T-helper 1 cell (primary cell): Measurements from ENCODE around the gene MCTP1.
A peak's percentile ranks its signal among the peaks of the same experiment; 100 is the strongest.
"Not testable (repeated sequence)": the region's sequence is repeated elsewhere in the genome, so short reads cannot be mapped to it uniquely, and the experiment has no call there.

ENCODE experiments used
- DNase-seq, 5 donors: peaks; one replicate each; pipeline ENCODE4 v3.0.0-alpha.2; 2012 to 2020

Gene MCTP1

DNA sequence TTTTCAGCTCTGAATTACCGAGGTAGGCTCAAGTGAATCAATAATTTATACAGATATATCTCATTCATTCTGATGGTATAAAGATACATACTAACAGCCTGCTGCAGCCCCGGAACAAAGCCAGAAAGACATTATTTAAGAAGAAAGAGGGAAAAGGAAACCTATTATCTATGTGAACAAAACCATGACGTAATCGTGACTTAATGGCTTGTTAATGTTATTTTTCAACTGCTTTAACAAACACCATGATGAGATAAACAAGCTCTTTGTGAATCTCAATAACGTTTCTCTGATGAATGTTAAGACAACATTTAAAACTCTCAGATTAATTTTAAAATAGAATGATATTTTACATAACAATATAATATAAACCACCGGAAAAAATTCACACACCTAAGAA lies 429.4 kb downstream of the MCTP1 start:
- no peak for DNase-seq

DNA sequence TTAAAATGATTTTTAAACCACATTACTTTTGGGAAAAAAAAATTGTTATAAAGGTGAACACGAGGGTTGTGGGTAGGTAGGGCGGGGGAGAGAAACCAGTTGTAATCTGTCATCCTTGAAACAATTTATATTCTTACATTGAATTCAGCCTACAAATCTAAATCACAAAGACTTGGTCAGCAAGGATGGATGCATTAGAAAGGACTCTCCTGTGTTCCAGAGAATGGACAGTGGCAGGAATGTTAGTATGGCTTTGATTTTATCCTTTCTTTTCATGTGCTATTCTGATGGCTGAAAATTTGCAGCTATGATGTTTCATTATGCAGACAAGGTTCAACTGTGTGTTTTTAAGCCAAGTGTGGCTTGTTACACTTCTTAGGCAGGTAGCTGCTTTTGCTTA lies 431.8 kb downstream of the MCTP1 start:
- DNase-seq, result no peak

DNA sequence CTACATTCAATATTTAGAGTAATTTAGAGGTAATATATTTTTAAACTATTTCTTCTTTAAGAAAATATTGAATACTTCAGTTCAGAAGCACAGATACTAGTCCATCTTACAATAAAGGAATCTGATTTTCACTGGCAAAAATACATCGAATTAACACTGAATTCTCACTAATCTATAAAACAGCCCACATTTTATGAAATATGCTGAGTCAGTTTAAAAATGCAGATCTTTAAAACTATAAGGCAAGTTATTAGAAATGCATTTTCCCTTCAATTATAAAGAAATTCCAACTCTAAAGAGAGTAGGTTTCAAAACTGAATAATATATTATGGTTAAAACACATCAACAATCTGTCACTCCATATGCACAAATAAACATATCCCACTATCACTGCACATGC lies 433.9 kb downstream of the MCTP1 start:
- DNase-seq, result no peak

DNA sequence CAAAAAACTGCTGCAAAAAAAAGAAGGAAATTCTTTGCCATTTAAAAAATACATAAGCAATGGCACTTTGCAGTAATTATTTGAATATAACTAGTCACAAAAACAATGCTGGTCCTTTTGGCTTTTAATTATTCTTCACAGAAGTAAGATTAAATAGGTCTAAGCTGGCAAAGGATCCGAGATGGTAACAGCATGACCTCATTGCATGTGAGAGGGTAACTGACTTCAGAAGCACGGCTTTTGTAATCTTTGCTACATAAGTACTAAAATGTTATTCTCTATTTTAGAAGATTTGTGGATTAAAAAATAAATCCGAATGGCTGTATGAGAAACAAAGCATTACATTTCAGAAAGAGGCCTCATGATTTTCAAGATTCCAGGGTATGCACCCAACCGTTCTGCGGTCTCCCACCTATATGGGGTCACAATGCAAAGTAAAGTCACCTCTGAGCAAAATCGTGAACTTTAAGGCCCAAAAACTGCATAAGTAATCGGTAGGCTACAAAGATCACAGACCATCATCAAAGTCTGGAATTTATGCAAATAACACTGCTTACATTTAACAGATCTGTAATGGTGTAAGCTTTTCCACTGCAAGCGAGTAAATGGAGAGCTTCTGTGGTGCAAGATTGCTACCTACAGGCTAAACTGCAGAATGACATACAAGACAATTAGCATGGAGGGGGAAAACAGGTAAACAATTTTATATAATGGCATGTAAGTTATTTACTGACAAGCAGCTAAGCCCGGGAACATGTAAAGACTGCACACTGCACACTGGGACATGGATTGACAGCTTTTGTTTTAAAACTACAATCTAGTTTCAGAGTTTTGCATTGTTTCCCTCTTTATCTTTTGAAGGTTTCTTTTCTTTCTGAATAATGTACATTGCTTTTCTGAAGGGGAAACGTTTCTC lies 434.8 kb downstream of the MCTP1 start:
- DNase-seq, result peak in 3 of 5 donors; percentile 15 to 76 (median 21)

DNA sequence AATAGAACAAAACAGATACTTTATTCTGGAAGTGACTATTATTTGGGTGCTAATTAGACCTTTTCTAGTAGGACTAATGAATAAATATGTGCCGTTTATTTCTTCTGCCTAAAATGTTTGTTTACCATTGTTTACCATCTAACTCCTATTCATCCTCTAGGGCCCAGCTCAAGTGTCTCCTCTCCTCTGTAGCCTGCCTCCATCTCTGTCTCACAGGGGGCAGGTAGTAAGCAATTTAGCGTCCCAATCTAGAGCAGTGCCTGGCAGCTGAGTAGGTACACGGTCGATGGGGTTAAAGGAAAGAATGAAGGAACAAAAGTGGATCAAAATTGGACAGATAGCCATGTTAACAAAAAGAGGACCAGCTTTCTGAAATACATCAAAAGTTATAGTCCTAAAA lies 435.6 kb downstream of the MCTP1 start:
- no peak for DNase-seq

DNA sequence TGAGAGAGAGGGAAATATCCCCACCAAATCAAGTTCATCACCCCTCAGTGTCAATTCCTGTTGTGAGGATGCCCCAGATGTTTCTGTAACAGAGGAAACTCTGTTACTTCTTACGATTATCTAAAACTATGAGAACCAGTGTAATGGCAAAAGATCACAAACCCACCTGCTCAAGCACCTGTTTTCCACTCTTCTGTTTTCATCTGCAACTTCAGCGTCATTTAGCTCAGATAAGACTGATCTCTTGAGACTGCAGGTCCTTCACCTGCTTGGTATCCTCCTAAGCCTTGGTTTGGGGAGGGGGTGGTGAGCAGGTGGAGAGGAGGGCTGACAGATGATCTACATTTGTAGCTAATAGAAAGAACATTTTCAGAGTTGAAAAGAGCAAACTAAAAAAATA lies 437.2 kb downstream of the MCTP1 start:
- DNase-seq, result no peak

DNA sequence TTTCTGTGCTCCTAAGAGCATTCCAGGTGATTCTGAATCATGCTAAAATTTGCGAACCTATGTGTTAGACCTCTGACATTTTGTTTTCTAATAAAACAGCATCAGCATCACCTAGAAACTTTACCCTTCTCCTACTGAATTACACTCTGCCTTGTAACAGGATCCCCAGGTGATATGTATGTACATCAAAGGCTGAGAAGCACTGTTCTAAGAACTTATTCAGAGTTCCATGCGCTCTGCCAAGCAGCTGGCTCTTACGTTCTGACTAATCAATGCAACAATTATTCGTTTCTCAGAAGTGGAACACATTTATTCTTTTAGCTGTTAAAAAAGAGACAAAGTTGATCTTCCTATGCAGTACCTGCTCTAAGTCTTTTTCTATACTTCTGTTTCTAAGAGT lies 437.9 kb downstream of the MCTP1 start:
- DNase-seq, result peak in 1 of 5 donors; percentile 78

DNA sequence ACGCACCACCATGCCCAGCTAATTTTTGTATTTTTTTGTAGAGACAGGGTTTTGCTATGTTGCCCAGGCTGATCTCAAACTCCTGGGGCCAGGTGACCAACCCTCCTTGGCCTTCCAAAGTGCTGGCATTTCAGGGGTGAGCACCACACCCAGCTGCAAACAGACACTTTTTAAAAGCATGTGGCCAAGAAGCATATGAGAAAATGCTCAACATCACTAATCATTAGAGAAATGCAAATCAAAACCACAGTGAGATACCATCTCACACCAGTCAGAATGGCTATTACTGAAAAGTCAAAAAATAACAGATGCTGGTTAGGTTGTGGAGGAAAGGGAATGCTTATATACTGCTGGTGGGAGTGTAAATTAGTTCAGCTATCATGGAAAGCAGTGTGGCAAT lies 439.2 kb downstream of the MCTP1 start:
- not testable (repeated sequence) for DNase-seq

DNA sequence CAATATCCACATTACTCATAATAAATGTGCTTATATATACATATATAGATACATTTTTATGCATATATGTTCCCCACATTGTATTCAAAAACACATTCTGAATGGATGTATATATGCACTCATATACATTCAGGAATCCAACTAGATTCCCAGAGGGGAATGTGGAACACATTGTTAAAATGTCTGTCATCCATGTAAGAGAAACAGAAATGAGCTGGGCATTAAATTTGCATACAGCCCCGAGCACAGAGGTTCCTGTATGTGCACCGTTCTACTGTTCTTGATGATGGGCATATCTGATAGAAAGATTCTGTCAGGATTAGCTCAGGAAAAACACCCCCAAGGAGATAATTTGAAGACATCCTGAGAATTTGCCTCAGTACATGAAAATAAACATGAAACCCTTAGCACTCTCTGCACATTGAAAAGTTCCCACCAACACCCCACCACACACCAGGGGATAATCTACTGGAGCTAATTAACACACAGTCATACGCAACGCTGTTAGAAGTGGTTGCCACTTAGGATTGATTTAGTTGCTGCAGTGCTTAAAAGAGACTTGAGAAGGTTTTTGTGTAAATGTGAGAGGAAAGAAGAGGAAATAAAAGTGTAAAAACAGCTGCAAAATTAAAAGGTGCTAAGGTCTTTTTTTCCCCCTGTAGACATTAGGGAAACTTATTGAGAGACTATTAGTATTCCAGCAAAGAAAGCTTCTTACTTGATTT lies 443.1 kb downstream of the MCTP1 start:
- DNase-seq, result no peak

DNA sequence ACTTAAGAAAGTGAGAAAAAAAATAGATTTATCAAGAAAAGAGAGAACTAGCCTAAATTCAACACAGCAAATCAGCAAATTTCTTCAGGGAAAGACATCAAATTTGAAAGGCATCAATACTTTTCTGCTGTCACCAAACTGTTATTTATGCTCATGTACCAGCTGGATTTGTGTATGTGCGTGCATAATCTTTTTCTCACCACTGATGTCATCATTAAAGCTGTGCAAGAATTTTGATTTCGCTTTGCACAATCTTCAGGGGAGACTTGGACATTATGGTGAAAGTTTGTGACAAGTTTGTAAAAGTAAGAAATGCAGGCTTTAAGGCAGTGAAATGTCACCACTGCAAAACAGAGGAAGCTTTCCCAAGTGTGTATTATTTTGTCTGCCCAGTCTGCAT lies 451.0 kb downstream of the MCTP1 start:
- no peak for DNase-seq

DNA sequence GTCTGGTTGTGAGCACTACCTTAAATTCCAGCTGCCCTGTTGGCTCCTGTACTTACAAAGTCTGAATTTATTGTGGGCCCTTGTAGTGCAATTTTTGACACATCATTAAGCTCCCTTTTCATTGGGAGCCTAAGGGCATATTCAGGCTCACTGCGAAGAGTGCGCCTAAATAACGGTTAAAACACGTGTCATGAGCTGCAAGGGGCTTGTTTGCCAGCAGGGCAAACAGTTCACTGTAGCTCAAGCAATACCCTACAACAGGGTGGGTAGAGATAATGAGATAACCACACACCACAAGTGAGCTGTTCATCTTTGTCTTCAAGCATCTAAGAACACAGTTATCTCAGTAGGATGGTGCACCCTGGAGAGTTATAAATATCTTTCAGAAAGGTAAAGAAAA lies 452.2 kb downstream of the MCTP1 start:
- no peak for DNase-seq

DNA sequence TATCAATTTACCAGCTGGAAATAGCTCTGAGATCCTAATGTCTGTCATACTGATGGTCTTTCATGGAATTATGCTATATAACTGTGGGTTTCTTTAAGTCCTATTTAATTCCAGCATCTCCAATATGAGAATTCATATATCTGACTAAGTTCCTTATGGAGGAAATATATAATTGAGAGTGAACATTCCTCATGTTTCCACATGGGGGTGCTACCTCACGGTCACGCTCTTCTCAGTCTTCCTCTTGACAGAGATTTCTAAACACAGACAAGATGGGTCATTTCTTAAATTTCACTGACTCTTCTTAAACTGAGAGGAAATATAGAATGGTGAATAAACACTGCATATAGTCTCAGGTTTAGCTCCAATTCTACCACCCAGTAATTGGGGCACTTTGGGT lies 454.4 kb downstream of the MCTP1 start:
- DNase-seq, result peak in 1 of 5 donors; percentile 24

DNA sequence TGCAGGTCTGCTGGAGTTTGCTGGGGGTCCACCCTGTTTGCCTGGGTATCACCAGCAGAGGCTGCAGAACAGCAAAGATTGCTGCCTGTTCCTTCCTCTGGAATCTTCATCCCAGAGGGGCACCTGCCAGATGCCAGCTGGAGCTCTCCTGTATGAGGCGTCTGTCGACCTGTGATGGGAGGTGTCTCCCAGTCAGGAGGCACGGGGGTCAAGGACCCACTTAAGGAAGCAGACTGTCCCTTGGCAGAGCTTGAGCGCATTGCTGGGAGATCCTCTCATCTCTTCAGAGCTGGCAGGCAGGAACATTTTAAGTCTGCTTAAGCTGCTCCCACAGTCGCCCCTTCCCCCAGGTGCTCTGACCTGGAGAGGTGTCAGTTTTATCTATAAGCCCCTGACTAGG lies 456.7 kb downstream of the MCTP1 start:
- not testable (repeated sequence) for DNase-seq

DNA sequence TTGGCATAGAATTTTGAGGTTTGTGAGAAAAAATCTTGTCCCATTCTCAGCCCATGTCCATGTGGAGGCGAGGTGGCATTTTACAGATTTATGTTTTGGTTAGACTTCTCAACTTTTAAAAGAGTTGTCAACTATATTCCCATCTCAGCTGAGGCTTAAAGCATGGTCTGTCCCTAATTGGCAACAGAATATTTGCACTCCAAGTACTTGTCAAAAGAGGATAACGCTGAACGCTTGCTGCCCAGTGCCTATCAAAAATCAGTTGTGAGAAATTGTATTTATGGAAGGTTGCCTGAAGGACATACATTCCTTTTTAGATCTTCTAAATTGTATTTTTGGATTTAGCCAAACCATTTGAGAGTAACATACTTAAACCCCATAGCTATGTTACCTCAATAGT lies 464.4 kb downstream of the MCTP1 start:
- DNase-seq, result no peak

DNA sequence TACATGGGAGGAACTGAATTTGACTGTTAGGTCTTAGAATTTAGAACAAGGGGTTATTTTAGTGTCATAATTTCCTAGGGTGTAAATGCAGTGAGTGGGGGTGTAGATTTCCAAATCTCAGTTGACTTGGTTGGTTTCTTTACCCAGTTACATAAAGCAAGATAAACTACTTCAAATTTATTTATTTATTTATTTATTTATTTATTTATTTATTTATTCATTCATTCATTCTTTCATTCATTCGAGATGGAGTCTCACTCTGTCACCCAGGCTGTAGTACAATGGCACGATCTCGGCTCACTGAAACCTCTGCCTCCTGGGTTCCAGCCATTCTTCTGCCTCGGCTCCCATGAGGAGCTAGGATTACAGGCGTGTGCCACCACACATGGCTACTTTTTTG lies 466.0 kb downstream of the MCTP1 start:
- DNase-seq, result no peak

DNA sequence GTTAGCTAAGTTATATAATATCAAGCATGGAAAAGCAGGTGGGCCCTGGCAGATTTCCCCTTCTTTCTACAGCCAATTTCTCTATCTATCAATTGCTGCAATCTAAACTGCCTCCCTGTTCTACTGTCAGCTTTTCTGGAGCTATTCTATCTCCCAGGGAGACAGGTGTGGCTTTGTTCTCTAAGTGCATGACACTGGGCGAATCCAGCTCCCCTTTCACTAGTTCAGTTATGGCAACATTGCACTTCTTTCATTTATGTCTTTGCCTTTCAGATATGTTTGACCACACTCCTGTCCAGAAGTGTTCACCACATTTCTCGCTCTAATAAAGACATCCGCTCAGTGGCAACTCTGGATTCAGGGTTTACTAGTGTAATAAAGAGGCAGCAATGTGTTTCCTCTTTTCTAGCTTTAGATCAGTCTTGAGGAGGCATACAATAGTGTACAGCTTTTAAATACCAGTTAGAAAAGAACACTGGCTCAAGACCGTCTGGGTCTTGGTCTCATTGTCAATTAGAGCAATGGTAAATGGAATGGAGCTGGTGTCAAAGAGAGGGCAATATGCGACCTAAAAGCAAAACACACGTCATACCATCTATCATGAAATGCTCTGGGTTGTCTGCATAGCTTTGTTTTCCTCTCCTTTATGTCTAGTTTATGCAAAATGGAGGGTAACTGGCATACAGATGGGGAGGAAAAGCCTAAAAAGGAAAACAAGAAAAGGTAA lies 469.4 kb downstream of the MCTP1 start:
- no peak for DNase-seq

DNA sequence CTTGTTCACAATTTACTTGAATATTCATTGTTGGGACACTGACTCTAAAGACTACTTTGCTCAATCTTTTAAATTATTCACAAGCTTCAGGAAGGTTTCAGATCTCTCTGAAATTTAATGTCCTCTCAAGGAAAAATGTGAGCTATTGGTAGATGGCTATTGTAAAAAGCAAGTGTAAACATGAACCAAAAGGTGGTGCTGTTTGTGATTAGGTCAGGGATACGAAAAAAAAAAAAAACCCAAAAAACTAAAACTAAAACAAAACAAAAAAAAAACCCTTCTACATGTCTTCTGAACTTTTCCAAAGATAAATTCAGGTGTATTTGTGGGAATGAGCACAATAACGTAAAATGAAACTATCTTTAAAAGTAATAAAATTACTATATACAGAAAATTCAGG lies 472.7 kb downstream of the MCTP1 start:
- no peak for DNase-seq

DNA sequence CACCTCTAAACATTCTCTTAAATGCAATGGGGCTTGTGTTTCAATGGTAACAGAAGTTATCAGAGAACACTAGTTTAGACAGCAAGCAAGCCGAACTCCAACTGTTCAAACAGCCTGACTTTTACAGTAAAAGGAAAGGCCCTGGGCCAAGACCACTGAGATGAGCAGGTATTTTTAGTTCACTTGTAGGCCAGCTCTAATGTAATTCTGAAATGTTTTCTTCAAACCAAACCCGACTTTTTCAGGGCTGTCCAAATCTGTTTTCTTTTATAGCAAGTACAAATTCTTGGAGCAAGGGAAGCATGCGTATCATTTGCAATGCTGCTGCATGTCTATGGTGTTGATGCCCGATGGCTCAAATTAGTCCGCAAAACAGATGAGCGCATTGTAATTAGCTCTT lies 473.6 kb downstream of the MCTP1 start:
- no peak for DNase-seq

DNA sequence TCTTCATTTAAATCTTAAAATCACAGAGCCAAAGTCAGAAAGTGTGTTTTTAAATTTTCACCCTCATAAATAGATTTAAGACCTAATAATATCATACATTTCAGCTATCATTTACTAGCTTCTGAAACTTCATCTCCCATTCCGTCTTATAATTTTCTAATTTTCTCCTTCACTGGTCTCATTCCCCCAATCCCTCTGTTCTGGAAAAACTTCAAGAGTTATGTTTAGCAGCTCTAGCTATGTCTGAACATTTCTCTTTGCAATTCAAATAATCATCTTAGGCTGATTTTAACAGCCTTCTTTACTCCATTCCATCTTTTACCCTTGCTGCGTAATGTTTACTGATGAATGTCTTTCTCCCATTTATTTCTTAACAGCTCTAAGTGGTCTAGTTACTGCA lies 474.0 kb downstream of the MCTP1 start:
- DNase-seq, result no peak

DNA sequence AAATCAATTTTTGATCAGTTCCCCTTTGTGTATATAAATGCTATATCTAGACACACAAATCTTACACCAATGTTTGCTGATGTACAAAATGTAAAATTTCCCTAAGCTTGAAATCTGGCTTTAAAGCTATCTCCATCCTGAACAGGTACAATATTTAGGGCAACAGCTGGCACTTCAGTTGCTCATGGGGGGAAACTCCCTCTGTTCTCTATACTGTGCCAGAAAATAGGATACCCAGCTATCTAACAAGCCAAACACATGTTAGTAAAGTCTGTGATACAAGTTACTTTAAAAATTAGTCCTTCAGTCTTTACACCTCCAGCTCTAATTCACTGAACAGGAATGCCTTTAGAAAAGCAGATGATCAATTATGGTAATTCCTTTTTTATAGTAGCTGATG lies 474.6 kb downstream of the MCTP1 start:
- DNase-seq, result no peak

DNA sequence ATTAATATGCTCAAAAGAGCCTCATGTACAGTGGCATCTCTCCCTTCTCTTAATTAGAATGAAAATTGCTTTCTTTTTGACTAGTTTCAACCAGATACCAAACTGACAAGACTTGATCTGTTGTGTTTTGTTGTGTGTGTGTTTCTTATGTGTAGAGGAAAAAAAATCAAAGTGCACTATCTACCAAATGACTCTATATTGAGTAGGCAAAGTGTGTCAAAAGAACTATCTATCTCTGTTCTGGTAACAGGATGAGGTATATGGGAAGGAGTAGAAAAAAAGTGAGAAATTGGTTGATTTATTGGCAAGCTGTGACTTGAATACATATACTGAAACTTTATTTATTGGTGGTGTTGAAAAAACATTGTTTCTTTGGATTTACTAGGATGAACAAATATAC lies 476.4 kb downstream of the MCTP1 start:
- DNase-seq, result no peak

DNA sequence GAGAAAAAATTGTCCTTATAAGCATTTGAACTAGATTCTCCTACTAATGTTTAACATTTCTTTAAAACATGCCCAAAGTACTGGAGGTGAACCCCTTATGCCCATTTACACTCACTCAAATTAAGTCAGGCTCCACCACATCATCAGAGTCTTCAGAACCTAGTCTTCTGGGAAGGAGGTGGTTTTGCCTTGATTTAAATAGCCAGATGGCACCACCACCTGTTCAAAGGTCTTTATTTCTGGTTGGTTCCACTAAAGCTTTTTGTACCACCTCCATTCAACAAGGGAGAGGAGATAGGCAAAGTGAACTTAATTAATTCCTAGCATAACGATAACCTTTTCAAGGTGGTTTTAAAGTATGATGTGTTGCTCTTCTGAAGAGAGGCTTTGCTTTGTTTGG lies 476.9 kb downstream of the MCTP1 start:
- peak in 1 of 5 donors; percentile 7 for DNase-seq

DNA sequence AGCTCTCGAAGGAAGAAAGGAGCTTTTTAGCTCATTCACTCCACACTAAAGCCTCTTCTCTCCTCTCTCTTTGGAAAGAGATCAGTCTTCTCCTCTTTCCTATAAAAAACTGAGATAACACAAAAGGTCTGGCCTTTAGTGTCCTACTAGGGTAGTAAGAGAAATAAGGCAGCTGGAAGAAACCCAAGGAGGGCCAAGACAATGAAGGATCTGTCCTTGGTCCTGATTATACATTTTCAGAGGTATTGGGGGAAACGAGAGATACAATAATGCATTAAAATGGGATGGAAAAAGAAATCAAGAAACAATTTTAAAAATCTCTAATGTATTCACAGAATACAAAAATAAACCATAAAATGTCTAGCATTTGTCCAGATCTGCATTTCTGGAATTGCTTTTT lies 482.4 kb downstream of the MCTP1 start:
- no peak for DNase-seq

DNA sequence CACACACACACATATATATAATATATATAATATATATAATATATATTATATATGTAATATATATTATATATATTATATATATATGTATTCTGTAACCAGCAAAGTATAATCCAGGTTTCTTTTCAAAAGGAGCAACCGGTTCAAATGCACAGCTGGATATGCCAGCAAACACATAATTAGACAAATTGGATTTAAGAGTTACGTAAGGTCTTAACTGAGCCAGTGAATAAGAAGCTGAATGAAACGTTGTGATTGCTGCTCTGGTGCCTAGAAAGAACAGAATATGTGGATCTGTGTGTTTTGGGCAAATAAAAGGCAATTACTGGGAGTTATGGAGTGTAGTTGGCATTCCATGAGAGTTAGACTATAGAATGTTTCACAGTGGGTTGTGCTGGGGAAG lies 488.3 kb downstream of the MCTP1 start:
- DNase-seq, result no peak
